Nephron (organoid): ENCODE measurements around the gene IGF2.
A peak's percentile ranks its signal among the peaks of the same experiment; 100 is the strongest.

Experiments used
- H3K27ac Mint-ChIP-seq, 3 experiments: 2 replicates each; pipeline ENCODE4 v1.8.0; 2020; ENCODE audit warnings: mixed read lengths in 3 of 3, mild to moderate bottlenecking in 2 of 3, moderate library complexity in 1 of 3
- H3K27me3 Mint-ChIP-seq: 2 replicates; pipeline ENCODE4 v1.8.0; 2021; ENCODE audit warnings: low read depth, mild to moderate bottlenecking, moderate library complexity, mixed read lengths
- H3K36me3 Mint-ChIP-seq: 2 replicates; pipeline ENCODE4 v1.8.0; 2020; ENCODE audit warnings: low read depth, mixed read lengths
- H3K4me1 Mint-ChIP-seq: 2 replicates; pipeline ENCODE4 v1.8.0; 2020; ENCODE audit warnings: mixed read lengths
- H3K4me3 Mint-ChIP-seq, 3 experiments: 2 replicates each; pipeline ENCODE4 v1.8.0; 2020; ENCODE audit warnings: mild to moderate bottlenecking in 3 of 3, mixed read lengths in 3 of 3, moderate library complexity in 2 of 3
- H3K9me3 Mint-ChIP-seq: 2 replicates; pipeline ENCODE4 v1.8.0; 2020; ENCODE audit warnings: mixed read lengths
- CTCF ChIP-seq, 3 experiments: fragments of 200-600 bp; sonication (generic); IDR thresholded peaks; one replicate each; pipeline ENCODE4 v1.5.0; 2021; ENCODE audit warnings: antibody characterized with exemption in 3 of 3; ENCODE audit not compliant: unreplicated experiment in 3 of 3

The IGF2 gene

GRCh38 chr11:2106583-2107209 lies 32.5 kb downstream of the IGF2 start:
- TF ChIP-seq CTCF (IDR thresholded peaks at IDR 0.05; ENCODE audit: unreplicated experiment in 3 of 3): no peak
- H3K4me3 Mint-ChIP-seq: no peak overlapping the region
- no peak overlapping the region for H3K27ac Mint-ChIP-seq
- peaks cover 8% of the 10 kb centered on the region for H3K9me3 Mint-ChIP-seq
- no peaks in the 10 kb centered on the region for H3K4me1 Mint-ChIP-seq
- peaks cover 4% of the 10 kb centered on the region for H3K36me3 Mint-ChIP-seq
- H3K27me3 Mint-ChIP-seq: peaks cover 8% of the 10 kb centered on the region

- Mint-ChIP-seq H3K36me3 (peaks cover 4% of the 10 kb centered on the region), H3K27ac (no peak overlapping the region), H3K4me3 (no peak overlapping the region), H3K4me1 (no peaks in the 10 kb centered on the region), H3K27me3 (peaks cover 8% of the 10 kb centered on the region), H3K9me3 (peaks cover 8% of the 10 kb centered on the region)
- TF ChIP-seq CTCF (IDR thresholded peaks at IDR 0.05; ENCODE audit: unreplicated experiment in 3 of 3): no peak
Observed at GRCh38 chr11:2105511-2105910, 33.7 kb downstream of the IGF2 start.

- no peak for TF ChIP-seq CTCF (IDR thresholded peaks at IDR 0.05; ENCODE audit: unreplicated experiment in 3 of 3)
- Mint-ChIP-seq H3K27me3 (peaks cover 5% of the 10 kb centered on the region), H3K4me3 (no peak overlapping the region), H3K36me3 (no peaks in the 10 kb centered on the region), H3K9me3 (peaks cover 4% of the 10 kb centered on the region), H3K27ac (peak overlapping the region in 1 of 3 experiments; percentile 14), H3K4me1 (peaks cover 5% of the 10 kb centered on the region)
Observed at GRCh38 chr11:2104524-2105440, 34.4 kb downstream of the IGF2 start.

GRCh38 chr11:2103668-2104523 lies 35.3 kb downstream of the IGF2 start:
- H3K4me3 Mint-ChIP-seq: no peak overlapping the region
- TF ChIP-seq CTCF (IDR thresholded peaks at IDR 0.05; ENCODE audit: unreplicated experiment in 3 of 3): no peak
- no peaks in the 10 kb centered on the region for H3K36me3 Mint-ChIP-seq
- H3K4me1 Mint-ChIP-seq: peaks cover 5% of the 10 kb centered on the region
- H3K27ac Mint-ChIP-seq: peak overlapping the region in 1 of 3 experiments; percentile 14
- H3K9me3 Mint-ChIP-seq: peaks cover 4% of the 10 kb centered on the region
- H3K27me3 Mint-ChIP-seq: peaks cover 5% of the 10 kb centered on the region

- Mint-ChIP-seq H3K36me3 (no peaks in the 10 kb centered on the region), H3K9me3 (peaks cover 4% of the 10 kb centered on the region)
Observed at GRCh38 chr11:2102883-2103213, 36.3 kb downstream of the IGF2 start.

More at GRCh38 chr11:2102883-2103213, 36.3 kb downstream of the IGF2 start:
- peaks cover 5% of the 10 kb centered on the region for H3K4me1 Mint-ChIP-seq
- H3K27ac Mint-ChIP-seq: no peak overlapping the region
- H3K4me3 Mint-ChIP-seq: no peak overlapping the region
- H3K27me3 Mint-ChIP-seq: peaks cover 5% of the 10 kb centered on the region
- no peak for TF ChIP-seq CTCF (IDR thresholded peaks at IDR 0.05; ENCODE audit: unreplicated experiment in 3 of 3)
